Endothelial cell (in vitro differentiated cells): ENCODE data around the gene FOXR1. TPM values are rescaled to one million over a fixed set of nuclear protein-coding genes. Genes with fewer than 3 reads are reported as not detected.
"Not testable (repeated sequence)": the region's sequence is repeated elsewhere in the genome, so short reads cannot be mapped to it uniquely, and the experiment has no call there.

ENCODE experiments used
- DNase-seq: peaks from one replicate; pipeline ENCODE4 v3.0.0; 2021; ENCODE audit warnings: low spot score
- H3K27ac Mint-ChIP-seq: one replicate; pipeline ENCODE4 v1.8.0; 2021; ENCODE audit warnings: mixed read lengths, inconsistent platforms; ENCODE audit not compliant: unreplicated experiment
- H3K27me3 Mint-ChIP-seq: one replicate; pipeline ENCODE4 v1.8.0; 2021; ENCODE audit warnings: mild to moderate bottlenecking, moderate library complexity, mixed read lengths, inconsistent platforms; ENCODE audit not compliant: unreplicated experiment
- H3K36me3 Mint-ChIP-seq: one replicate; pipeline ENCODE4 v1.8.0; 2021; ENCODE audit warnings: mild to moderate bottlenecking, low read depth, mixed read lengths, inconsistent platforms; ENCODE audit not compliant: unreplicated experiment
- H3K4me1 Mint-ChIP-seq: one replicate; pipeline ENCODE4 v1.8.0; 2021; ENCODE audit warnings: mild to moderate bottlenecking, mixed read lengths, inconsistent platforms; ENCODE audit not compliant: unreplicated experiment
- H3K4me3 Mint-ChIP-seq: one replicate; pipeline ENCODE4 v1.8.0; 2021; ENCODE audit warnings: mild to moderate bottlenecking, mixed read lengths, inconsistent platforms; ENCODE audit not compliant: unreplicated experiment
- H3K9me3 Mint-ChIP-seq: one replicate; pipeline ENCODE4 v1.8.0; 2021; ENCODE audit warnings: mixed read lengths, inconsistent platforms; ENCODE audit not compliant: unreplicated experiment
- total RNA-seq: library from RNA; stranded (reverse); fragmentation: NEBNext Ultra II Directional; extraction: Animal tissue kit (Norgen Biotek cat#: 25700); gene quantifications from one replicate; pipeline ENCODE4 v1.2.1, GENCODE V29; 2021; ENCODE audit not compliant: unreplicated experiment
- TF ChIP-seq, protein P1 (sequence below): fragments of 200-600 bp; sonication (generic); IDR thresholded peaks from one replicate; pipeline ENCODE4 v1.5.0; 2021; ENCODE audit warnings: antibody characterized with exemption; ENCODE audit not compliant: unreplicated experiment

The FOXR1 gene
- total RNA-seq, 1 donor from 2014 or later = not detected

- TF ChIP-seq, protein P1, sequence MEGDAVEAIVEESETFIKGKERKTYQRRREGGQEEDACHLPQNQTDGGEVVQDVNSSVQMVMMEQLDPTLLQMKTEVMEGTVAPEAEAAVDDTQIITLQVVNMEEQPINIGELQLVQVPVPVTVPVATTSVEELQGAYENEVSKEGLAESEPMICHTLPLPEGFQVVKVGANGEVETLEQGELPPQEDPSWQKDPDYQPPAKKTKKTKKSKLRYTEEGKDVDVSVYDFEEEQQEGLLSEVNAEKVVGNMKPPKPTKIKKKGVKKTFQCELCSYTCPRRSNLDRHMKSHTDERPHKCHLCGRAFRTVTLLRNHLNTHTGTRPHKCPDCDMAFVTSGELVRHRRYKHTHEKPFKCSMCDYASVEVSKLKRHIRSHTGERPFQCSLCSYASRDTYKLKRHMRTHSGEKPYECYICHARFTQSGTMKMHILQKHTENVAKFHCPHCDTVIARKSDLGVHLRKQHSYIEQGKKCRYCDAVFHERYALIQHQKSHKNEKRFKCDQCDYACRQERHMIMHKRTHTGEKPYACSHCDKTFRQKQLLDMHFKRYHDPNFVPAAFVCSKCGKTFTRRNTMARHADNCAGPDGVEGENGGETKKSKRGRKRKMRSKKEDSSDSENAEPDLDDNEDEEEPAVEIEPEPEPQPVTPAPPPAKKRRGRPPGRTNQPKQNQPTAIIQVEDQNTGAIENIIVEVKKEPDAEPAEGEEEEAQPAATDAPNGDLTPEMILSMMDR = no peak
- Mint-ChIP-seq H3K9me3 (no peaks in the 10 kb centered on the region), H3K27me3 (peaks cover 3% of the 10 kb centered on the region), H3K4me3 (no peak overlapping the region), H3K27ac (no peak overlapping the region), H3K36me3 (no peaks in the 10 kb centered on the region), H3K4me1 (no peaks in the 10 kb centered on the region)
- no peak for DNase-seq
These were observed 2.4 kb downstream of the FOXR1 start for GRCh38 chr11:118973985-118974384.

GRCh38 chr11:118975771-118976709 lies 4.5 kb downstream of the FOXR1 start:
- no peaks in the 10 kb centered on the region for H3K36me3 Mint-ChIP-seq
- no peak overlapping the region for H3K4me3 Mint-ChIP-seq
- H3K4me1 Mint-ChIP-seq = peaks cover 4% of the 10 kb centered on the region
- H3K27ac Mint-ChIP-seq = no peak overlapping the region
- TF ChIP-seq, protein P1 = no peak
- H3K9me3 Mint-ChIP-seq = no peaks in the 10 kb centered on the region
- DNase-seq = no peak
- H3K27me3 Mint-ChIP-seq = peaks cover 4% of the 10 kb centered on the region

DNA sequence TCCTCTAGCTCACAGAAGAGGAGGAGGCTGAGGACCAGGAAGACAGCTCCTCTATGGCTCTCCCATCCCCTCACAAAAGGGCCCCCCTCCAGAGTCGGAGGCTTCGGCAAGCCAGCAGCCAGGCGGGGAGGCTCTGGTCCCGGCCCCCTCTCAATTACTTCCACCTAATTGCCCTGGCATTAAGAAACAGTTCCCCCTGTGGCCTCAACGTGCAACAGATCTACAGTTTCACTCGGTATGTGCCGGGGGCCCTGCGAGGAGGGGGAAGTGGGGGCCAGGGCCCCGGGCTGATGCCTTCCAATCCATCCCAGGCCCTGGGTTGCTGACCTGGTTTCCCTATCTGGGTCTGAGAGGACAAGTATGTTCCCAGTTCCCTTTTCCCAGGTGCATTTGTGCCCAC lies 7.9 kb downstream of the FOXR1 start:
- H3K4me3 Mint-ChIP-seq = no peak overlapping the region
- H3K27ac Mint-ChIP-seq = no peak overlapping the region
- no peaks in the 10 kb centered on the region for H3K36me3 Mint-ChIP-seq
- H3K9me3 Mint-ChIP-seq = no peaks in the 10 kb centered on the region
- peaks cover 6% of the 10 kb centered on the region for H3K27me3 Mint-ChIP-seq
- peaks cover 4% of the 10 kb centered on the region for H3K4me1 Mint-ChIP-seq
- TF ChIP-seq, protein P1 = no peak
- DNase-seq = no peak

- peaks cover 6% of the 10 kb centered on the region for H3K27me3 Mint-ChIP-seq
- peaks cover 4% of the 10 kb centered on the region for H3K4me1 Mint-ChIP-seq
- H3K36me3 Mint-ChIP-seq = no peaks in the 10 kb centered on the region
- no peak overlapping the region for H3K4me3 Mint-ChIP-seq
- no peaks in the 10 kb centered on the region for H3K9me3 Mint-ChIP-seq
- H3K27ac Mint-ChIP-seq = no peak overlapping the region
- DNase-seq = no peak
- TF ChIP-seq, protein P1 = no peak
These were observed 8.8 kb downstream of the FOXR1 start for GRCh38 chr11:118980191-118980881.

DNA sequence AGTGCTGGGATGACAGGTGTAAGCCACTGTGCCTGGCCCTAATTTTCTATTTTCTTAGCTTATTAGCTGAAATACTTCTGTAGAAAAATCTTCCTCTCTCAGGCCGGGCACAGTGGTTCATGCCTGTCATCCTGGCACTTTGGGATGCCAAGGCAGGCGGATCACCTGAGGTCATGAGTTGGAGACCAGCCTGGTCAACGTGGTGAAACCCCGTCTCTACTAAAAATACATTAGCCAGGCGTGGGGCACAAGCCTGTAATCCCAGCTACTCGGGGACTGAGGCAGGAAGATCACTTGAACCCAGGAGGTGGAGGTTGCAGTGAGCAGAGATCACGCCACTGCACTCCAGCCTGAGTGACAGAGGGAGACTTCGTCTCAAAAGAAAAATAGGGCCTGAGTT lies 12.8 kb downstream of the FOXR1 start:
- H3K36me3 Mint-ChIP-seq, H3K4me1 Mint-ChIP-seq, DNase-seq, H3K9me3 Mint-ChIP-seq, H3K27ac Mint-ChIP-seq, H3K4me3 Mint-ChIP-seq, H3K27me3 Mint-ChIP-seq: not testable (repeated sequence)
